ENCODE data around the gene COLQ.

COLQ gene

DNA sequence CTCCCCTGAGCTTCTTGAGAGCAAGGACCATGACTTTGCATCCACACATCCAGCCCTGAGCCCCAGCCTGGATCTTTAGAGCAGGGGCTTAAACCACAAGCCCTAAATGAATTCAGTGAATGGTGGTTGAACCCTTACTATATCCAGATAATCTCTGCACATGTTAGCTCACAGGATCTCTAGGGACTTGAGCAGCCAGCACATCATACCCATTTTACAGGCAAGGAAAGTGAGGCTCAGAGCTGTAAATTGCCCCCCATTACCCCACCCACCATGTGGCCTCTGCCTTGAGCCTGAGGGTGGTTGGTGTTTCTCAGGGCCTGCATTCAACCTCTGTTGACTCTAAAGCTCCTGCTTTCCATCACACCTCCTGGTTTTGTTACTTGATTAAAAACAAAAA lies 66.5 kb downstream of the COLQ start:
- no peak for DNase-seq (ENCODE audit: low read depth, low spot score)
- H3K4me3 ChIP-seq (ENCODE audit: low read depth, low read length) = no peak overlapping the region
- in situ Hi-C loops (cut with HindIII; ENCODE audit: low sequenced_read_pairs) = no loop called here
- TF ChIP-seq, protein P1, sequence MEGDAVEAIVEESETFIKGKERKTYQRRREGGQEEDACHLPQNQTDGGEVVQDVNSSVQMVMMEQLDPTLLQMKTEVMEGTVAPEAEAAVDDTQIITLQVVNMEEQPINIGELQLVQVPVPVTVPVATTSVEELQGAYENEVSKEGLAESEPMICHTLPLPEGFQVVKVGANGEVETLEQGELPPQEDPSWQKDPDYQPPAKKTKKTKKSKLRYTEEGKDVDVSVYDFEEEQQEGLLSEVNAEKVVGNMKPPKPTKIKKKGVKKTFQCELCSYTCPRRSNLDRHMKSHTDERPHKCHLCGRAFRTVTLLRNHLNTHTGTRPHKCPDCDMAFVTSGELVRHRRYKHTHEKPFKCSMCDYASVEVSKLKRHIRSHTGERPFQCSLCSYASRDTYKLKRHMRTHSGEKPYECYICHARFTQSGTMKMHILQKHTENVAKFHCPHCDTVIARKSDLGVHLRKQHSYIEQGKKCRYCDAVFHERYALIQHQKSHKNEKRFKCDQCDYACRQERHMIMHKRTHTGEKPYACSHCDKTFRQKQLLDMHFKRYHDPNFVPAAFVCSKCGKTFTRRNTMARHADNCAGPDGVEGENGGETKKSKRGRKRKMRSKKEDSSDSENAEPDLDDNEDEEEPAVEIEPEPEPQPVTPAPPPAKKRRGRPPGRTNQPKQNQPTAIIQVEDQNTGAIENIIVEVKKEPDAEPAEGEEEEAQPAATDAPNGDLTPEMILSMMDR (IDR thresholded peaks at IDR 0.05; ENCODE audit: low read depth, low read length) = no peak

DNA sequence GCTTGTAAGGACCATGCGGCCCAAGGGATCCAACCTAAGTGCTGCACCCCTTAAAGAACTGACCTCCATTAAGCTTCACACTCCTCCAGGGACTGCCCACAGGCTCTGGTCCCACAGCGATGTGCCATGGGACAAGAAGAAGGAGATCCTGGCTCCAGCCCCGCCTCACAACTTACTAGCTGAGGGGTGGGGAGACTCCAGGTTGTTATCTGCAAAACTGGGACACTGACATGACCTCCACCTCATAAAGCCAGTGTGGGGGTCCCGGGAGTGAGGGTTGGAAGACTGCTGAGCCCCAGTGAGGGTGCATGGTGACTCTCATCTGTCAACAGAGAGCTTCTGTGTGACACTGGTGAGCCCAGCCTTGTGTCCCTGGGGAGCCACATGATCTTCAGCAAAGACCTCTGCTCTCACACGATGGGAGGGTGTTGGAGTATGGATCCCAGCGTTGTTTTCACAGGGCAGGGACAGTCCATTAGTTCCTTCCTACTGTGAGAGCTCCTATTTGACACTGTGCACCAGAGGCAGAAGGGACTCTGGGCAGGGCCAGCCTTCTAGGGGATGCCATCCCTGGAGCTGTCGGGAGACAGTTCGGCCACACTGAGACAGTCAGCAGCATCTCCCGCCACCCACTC lies 67.4 kb downstream of the COLQ start:
- TF ChIP-seq, protein P1 (IDR thresholded peaks at IDR 0.05; ENCODE audit: low read depth, low read length) = no peak

DNA sequence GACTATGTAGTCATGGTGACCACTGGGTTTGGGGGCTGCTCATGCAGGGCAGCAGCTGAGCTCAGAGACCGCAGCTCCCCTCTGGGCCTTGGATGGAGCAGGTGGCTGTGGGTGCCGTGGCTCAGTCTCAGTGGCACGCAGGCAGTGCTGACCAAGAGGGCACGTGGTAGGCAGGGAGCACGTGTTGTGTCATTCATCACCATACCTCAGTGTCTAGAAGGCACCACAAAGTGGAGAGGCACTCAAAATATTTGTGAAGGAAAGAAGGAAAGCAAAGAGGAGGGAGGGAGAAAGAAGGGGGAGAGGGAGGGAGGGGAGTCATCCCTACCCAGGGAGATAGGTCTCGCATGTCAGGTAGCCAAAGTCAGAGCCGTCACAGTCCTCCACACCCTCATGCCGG lies 68.0 kb downstream of the COLQ start:
- in situ Hi-C loops (cut with HindIII; ENCODE audit: low sequenced_read_pairs) = no loop called here
- no peak overlapping the region for H3K4me3 ChIP-seq (ENCODE audit: low read depth, low read length)
- DNase-seq (ENCODE audit: low read depth, low spot score) = no peak
- TF ChIP-seq, protein P1 (IDR thresholded peaks at IDR 0.05; ENCODE audit: low read depth, low read length) = no peak

More for the DNA sequence above, 67.4 kb downstream of the COLQ start:
- no peak overlapping the region for H3K4me3 ChIP-seq (ENCODE audit: low read depth, low read length)
- no peak for DNase-seq (ENCODE audit: low read depth, low spot score)
- in situ Hi-C loops (cut with HindIII; ENCODE audit: low sequenced_read_pairs) = no loop called here

DNA sequence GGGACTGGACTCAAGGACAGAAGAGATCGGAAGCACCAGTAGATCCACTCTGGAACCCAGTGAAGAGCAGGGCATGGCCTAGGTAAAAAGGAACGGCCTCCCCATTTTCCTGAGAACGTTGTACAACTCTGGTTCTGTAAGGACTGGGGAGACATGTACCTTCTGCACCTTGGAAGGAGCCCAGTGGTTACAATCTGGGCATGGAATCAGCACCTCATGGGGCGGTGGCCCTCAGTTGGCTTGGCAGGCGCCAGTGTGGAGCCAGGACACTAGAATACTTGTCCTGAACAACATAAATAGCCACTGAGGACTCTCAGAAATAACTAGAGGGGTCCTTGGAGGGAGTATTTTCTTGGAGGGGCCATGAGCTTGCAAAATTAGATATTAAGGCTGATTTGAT lies 68.5 kb downstream of the COLQ start:
- in situ Hi-C loops (cut with HindIII; ENCODE audit: low sequenced_read_pairs) = no loop called here
- no peak overlapping the region for H3K4me3 ChIP-seq (ENCODE audit: low read depth, low read length)
- TF ChIP-seq, protein P1 (IDR thresholded peaks at IDR 0.05; ENCODE audit: low read depth, low read length) = no peak
- DNase-seq (ENCODE audit: low read depth, low spot score) = no peak

DNA sequence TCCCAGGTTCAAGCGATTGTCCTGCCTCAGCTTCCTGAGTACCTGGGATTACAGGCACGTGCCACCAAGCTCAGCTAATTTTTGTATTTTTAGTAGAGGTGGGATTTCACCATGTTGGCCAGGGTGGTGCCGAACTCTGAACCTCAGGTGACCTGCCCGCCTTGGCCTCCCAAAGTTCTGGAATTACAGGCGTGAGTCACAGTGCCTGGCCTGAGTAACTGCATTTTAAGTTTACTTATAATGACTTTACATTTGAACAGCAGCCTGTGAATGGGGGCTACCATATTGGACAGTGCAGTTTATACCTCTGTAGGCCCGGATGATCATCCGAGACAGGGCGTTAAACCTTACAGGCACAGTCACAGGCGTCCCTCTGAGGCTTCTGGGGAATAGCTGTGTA lies 69.3 kb downstream of the COLQ start:
- no peak overlapping the region for H3K4me3 ChIP-seq (ENCODE audit: low read depth, low read length)
- in situ Hi-C loops (cut with HindIII; ENCODE audit: low sequenced_read_pairs) = no loop called here
- TF ChIP-seq, protein P1 (IDR thresholded peaks at IDR 0.05; ENCODE audit: low read depth, low read length) = no peak
- no peak for DNase-seq (ENCODE audit: low read depth, low spot score)

DNA sequence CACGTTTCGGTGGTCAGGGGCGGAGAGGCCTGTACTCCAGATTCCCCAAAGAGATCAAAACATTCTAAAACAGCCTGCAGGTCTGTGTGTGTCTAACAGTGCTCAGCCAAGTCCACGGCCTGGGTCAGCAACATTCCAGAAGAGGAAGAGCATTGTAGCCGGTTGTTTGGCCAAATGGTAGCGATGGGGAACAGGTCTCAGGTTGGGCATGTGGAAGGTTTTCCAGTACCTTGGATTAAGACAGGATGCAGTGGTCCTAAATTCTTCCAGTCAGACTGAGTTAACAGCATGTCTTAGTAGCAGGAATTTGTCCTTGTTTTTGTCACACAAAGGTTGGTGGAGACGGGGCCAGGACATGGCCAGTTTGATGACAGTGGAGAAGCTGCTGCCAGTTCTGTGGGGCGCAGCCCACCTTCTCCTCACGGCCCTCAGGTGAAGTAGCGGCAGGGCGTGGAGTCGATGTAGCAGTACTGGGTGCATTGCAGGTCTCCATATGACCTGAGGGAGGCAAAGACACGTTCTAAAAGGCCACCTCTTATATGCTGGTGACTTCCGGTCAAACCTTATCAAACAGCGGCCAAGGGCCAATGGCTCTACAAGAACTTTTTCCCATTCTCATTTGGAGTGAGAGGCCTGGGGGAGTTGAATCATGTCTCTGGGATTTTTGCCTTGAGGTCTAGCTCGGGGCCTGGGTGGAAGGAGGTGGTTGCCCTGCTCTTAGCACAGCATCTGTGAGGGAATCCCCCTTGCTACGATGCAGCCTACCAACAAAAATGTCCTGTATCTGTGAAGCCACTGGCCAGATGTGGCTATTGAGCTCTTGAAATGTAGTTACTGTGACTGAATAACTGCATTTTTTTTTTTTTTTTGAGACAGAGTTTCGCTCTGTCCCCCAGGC lies 70.0 kb downstream of the COLQ start:
- in situ Hi-C loops (cut with HindIII; ENCODE audit: low sequenced_read_pairs) = no loop called here
- no peak overlapping the region for H3K4me3 ChIP-seq (ENCODE audit: low read depth, low read length)
- DNase-seq (ENCODE audit: low read depth, low spot score) = no peak
- TF ChIP-seq, protein P1 (IDR thresholded peaks at IDR 0.05; ENCODE audit: low read depth, low read length) = no peak
